CD4-positive, alpha-beta T cell treated with Interleukin-15 for 4 hours (primary cell): Measurements from ENCODE around the gene BRD1.
"Not testable (repeated sequence)": the region's sequence is repeated elsewhere in the genome, so short reads cannot be mapped to it uniquely, and the experiment has no call there.

Source experiments
- DNase-seq: peaks from one replicate; pipeline ENCODE4 v3.0.0-alpha.2; 2020; ENCODE audit warnings: low spot score

Gene BRD1

GRCh38 chr22:49852898-49853894 is 25.5 kb upstream of the BRD1 start, which contains the start of gene ZBED4:
TSS of gene ZBED4 (plus strand) at chr22:49853844. CDS start at chr22:49883663, 29,819 bp downstream.
- DNase-seq = peak; percentile 98

GRCh38 chr22:49852568-49852897 is 24.9 kb upstream of the BRD1 start:
- DNase-seq = not testable (repeated sequence)

GRCh38 chr22:49850959-49851802 is 23.5 kb upstream of the BRD1 start:
- DNase-seq = no peak

DNA sequence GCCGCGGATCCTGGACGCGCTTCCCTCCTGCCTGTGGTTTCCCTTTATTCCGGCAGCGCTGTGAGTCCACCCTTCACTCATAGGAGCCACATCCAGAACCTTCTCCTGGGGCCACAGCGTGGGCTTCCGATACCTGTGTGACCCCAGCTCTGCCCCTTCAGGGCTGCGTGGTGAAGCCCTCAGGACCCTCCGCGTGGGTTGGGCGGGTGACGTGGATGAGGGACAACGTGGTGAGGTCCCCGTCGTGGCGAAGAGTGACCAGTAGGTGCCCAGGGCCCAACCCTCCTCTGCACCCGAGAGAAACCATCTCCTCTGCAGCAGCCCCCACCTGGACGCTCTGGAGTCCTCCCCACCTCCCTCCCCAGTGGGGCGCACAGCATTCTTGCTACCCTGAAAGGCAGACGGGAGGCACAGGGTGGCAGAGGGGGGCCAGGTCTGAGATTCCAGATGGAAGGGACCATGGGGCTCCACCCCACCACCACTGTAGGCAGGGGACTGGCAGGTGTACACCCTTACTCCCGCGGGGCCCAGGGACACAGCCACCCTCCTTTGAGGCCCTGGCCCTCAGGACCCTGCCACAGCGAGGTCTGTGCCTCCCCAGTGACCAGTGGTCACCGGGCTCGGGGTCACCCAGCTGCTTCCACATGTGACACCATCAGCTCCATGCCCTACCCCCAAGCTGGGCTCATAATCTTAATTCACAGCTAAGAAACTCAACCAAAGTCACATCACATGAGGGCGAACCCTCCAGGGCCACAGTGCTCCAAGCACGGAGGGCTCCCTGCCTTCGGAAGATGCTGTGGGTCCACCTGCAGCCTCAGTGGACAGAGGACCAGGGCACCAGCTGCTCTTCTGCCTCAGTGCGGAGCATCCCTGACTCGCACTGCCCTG is 22.6 kb upstream of the BRD1 start:
- DNase-seq = no peak

DNA sequence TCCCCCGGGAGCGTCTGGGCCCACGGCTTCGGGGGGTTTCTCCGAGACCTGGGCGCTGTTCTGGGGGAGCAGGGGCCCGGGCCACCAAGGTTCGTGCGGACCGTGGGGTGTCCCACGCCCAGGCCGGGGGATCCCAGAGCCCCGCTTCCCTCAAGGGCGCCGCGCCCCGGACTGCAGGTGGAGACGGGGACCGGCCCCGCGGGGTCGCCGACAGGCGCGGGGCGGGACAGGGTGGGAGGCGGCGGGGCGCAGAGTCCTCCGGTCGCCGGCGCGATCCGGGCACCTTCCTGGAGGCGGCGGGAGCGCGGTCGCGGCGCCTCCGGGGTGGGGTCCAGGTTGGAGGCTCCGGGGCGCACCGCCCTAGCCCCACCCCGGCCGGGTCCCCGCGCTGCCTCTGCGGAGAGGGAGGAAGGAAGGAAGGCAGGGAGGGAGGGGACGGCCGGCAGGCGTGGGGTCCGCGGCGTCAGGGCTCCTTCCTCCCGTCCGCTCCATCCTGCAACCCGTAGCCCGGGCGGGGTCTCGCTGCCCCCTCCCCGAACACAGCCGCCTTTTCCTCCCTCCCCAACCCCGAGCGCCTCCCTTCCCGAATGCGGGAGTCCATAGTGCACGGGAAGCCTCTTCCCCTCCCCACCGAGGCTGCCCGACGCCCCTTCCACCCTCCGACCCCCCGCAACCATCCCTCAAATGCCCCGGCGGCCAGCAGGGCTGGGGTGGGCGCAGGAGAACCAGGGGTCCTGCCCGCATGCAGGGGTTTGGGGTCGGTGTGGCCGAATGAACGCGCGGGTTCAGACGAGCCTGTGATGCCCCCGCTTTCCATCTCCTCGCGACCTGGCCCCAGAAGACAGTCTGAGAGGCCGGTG is 21.7 kb upstream of the BRD1 start:
- no peak for DNase-seq

- DNase-seq = no peak
Observed at GRCh38 chr22:49848690-49849160, 21.1 kb upstream of the BRD1 start.

DNA sequence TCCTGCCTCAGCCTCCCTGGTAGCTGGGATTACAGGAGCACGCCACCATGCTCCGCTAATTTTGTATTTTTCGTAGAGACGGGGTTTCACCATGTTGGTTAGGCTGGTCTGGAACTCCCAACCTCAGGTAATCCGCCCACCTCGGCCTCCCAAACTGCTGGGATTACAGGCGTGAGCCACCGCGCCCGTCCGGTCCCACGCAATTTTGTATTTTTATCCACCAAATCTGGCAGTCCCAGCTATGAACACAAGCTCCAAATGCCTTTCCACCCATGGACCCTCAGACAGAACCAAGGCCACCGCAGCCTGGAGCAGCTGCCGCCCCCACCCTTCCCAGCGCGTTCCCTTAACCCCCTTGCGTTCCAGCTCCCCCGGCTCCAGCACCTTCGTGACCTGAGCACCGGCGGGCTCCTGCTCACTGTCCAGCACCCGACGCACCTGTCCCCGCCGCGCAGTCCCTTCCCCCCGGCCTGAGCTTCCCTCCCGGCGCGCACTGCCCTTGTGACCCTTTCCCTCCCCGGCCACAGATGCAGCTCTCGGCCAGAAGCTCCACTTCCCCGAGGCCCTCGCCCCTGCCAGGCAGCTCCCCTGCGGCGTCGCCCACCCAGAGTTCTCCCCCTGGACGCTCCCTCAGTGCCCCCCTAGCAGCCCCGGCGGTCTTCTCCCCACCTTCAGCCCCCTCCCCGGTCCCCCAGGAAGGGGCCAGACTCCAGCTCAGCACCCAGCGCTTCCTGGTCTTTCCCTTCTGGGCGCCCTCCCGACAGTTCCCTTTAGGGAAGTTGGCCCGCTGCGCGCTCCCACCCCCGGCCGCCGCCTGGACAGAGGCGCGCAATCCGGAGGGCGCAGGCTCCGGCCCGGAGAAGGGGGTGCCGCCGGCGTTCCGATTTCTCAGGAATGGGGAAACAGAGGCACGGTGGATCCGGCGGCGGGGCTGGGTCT is 20.3 kb upstream of the BRD1 start:
- no peak for DNase-seq

- no peak for DNase-seq
Observed at GRCh38 chr22:49845666-49846459, 18.2 kb upstream of the BRD1 start.

DNA sequence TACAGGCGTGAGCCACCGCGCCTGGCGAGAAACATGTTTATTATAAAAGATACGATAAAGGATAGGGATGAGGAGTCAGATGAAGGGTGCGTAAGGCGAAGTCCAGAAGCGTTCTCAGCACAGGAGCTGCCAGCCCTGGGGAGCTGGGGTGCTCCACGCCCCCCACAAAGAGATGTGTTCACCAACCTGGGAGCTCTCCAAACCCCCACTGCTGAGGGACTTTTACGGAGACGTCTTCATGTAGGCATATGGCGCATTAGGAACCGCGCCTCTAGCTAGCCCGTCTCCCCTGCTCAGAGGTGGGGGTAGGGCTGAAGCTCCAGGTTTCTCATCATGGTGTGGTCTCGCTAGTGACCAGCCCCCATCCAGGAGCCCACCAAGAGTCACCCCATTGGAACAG is 17.6 kb upstream of the BRD1 start:
- DNase-seq = no peak

GRCh38 chr22:49838771-49839717 is 11.4 kb upstream of the BRD1 start:
- DNase-seq = peak; percentile 93

DNA sequence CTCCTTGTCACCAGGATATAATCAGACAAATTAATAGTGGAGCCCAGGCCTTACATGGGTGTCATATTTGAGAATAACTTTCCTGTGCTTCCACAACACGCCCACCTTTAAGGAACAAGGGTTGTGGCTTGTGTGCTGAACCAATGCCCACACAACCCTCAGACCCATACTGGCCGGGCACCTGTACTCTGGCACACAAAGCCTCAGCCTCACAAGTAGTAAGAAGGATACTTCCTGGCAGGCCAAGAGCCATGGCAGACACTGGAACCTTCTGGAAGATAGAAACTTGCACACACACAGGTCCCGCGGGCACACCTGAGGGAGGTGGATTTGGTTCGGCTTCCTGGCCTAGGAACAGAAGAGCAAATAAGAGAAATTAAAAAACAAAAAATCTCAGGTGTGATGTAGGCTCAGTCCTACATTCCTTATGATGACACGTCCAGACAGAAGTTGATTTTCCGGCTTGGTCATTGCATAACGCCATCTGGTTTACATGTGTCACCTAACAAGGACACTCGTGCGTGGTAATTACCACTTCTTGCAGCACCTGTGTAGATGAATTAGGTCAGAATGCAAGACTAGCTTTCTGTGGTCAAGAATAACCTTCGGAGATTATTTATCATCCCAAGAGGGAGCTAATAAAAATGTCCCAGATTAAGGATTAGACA is 5.8 kb upstream of the BRD1 start:
- no peak for DNase-seq

- no peak for DNase-seq
Observed at GRCh38 chr22:49829044-49829853, 1.6 kb upstream of the BRD1 start.

- DNase-seq = no peak
Observed at GRCh38 chr22:49828599-49828965, 909 bp upstream of the BRD1 start.

- DNase-seq = no peak
Observed at GRCh38 chr22:49827271-49827852, 311 bp downstream of the BRD1 start.

DNA sequence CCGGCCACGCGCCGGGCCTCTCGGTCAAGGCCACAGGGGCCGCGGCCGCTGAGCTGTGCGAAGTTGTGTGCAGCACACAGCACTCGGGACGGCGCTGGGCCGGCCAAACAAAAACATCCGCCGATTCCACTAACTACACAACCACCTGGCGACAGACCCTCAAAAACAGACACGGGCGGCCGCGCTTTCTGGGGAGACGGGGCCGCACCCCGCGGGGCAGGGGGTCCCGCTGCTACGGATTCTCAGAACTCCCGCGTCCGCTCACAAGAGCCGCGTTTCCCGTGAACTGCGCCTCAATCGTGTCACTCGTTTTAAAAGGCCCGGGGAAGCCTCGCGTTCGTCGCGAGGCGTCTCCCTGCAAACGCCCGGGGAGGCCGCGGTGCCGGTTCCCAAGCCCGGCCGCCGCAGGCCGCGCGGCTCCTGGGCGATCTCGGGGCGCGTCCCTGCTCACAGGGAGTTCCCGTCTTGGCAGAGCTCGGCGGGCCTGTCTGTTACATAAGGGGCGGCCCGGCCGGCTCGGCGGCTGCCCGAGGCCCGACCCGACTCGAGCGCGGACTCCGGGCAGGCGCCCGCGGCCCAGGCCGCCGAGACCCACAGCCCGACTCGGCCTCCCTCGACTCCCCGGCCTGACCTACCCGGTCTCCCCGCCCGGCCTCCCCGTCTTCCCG is 936 bp downstream of the BRD1 start:
- DNase-seq = peak; percentile 45
